Neural cell (in vitro differentiated cells): ENCODE measurements around the gene SECISBP2L. TPM values are rescaled to one million over a fixed set of nuclear protein-coding genes. Genes with fewer than 3 reads are reported as not detected.

Source experiments
- H2AFZ ChIP-seq: fragments of 200-600, 300-800 bp; sonication (generic), shearing (Covaris generic); 2 replicates; pipeline ENCODE4 v1.6.0; 2014; ENCODE audit warnings: low read depth, mild to moderate bottlenecking, antibody characterized with exemption, low read length, moderate library complexity
- H3F3A ChIP-seq: fragments of 200-600 bp; shearing (Covaris generic); 2 replicates; pipeline ENCODE4 v1.6.1; 2016; ENCODE audit warnings: mild to moderate bottlenecking, moderate library complexity, mixed read lengths, antibody characterized with exemption, low read length; ENCODE audit not compliant: insufficient read depth, poor library complexity, severe bottlenecking
- H3K27ac ChIP-seq: fragments of 200-600, 300-800 bp; sonication (generic), shearing (Covaris generic); 2 replicates; pipeline ENCODE4 v1.5.1; 2014; ENCODE audit warnings: mild to moderate bottlenecking, low read length, moderate library complexity
- H3K27me3 ChIP-seq: fragments of 300-800, 200-600 bp; sonication (generic), shearing (Covaris generic); 2 replicates; pipeline ENCODE4 v1.6.0; 2014; ENCODE audit warnings: mild to moderate bottlenecking, low read depth, low read length, moderate library complexity; ENCODE audit not compliant: insufficient read depth
- H3K36me3 ChIP-seq: fragments of 300-800, 200-600 bp; sonication (generic), shearing (Covaris generic); 2 replicates; pipeline ENCODE4 v1.5.1; 2014; ENCODE audit warnings: mild to moderate bottlenecking, antibody characterized with exemption, low read length, moderate library complexity; ENCODE audit not compliant: insufficient read depth
- H3K4me2 ChIP-seq: fragments of 300-800, 200-600 bp; sonication (generic), shearing (Covaris generic); 2 replicates; pipeline ENCODE4 v1.6.0; 2014; ENCODE audit warnings: mild to moderate bottlenecking, low read length
- H3K4me3 ChIP-seq: fragments of 300-800, 200-600 bp; sonication (generic), shearing (Covaris generic); 2 replicates; pipeline ENCODE4 v1.5.1; 2014; ENCODE audit warnings: mild to moderate bottlenecking, low read length, moderate library complexity
- H3K79me2 ChIP-seq: fragments of 200-600 bp; shearing (Covaris generic); replicated peaks from 2 replicates; pipeline ENCODE4 v1.6.0; 2014; ENCODE audit warnings: mild to moderate bottlenecking, low read length, moderate library complexity; ENCODE audit not compliant: insufficient read depth
- H3K9ac ChIP-seq: fragments of 300-800, 200-600 bp; sonication (generic), shearing (Covaris generic); 2 replicates; pipeline ENCODE4 v1.6.1; 2016; ENCODE audit warnings: mild to moderate bottlenecking, low read length, mixed read lengths
- H3K9me2 ChIP-seq: fragments of 200-600 bp; shearing (Covaris generic); 2 replicates; pipeline ENCODE4 v1.6.1; 2016; ENCODE audit warnings: mild to moderate bottlenecking, low read length, mixed read lengths; ENCODE audit not compliant: insufficient read depth
- H3K9me3 ChIP-seq: fragments of 200-600, 300-800 bp; sonication (generic), shearing (Covaris generic); 2 replicates; pipeline ENCODE4 v1.6.1; 2016; ENCODE audit warnings: mild to moderate bottlenecking, mixed run types, low read length, moderate library complexity, mixed read lengths
- H4K20me1 ChIP-seq: fragments of 200-600 bp; shearing (Covaris generic); 2 replicates; pipeline ENCODE4 v1.6.1; 2016; ENCODE audit warnings: mild to moderate bottlenecking, mixed run types; ENCODE audit not compliant: insufficient read depth
- EP300 ChIP-seq: fragments of 450-650 bp; conservative IDR thresholded peaks from 2 replicates; pipeline ENCODE4 v1.6.1; 2014; ENCODE audit warnings: antibody characterized with exemption, mild to moderate bottlenecking, moderate library complexity; ENCODE audit not compliant: poor library complexity, severe bottlenecking
- EZH2 ChIP-seq: fragments of 200-600, 300-800 bp; shearing (Covaris generic), sonication (generic); IDR thresholded peaks from 2 replicates; pipeline ENCODE4 v1.6.1; 2014; ENCODE audit warnings: antibody characterized with exemption, low read length, borderline replicate concordance, mild to moderate bottlenecking; ENCODE audit not compliant: insufficient read depth, poor library complexity, severe bottlenecking
- MXI1 ChIP-seq: fragments of 450-650 bp; conservative IDR thresholded peaks from 2 replicates; pipeline ENCODE4 v1.6.1; 2014; ENCODE audit warnings: antibody characterized with exemption, mild to moderate bottlenecking; ENCODE audit not compliant: poor library complexity, severe bottlenecking
- POLR2AphosphoS5 ChIP-seq: IDR thresholded peaks from 2 replicates; pipeline ENCODE4 v1.6.1; 2012
- RAD21 ChIP-seq: fragments of 450-650 bp; conservative IDR thresholded peaks from 2 replicates; pipeline ENCODE4 v1.6.1; 2014; ENCODE audit warnings: antibody characterized with exemption, mild to moderate bottlenecking, moderate library complexity
- REST ChIP-seq: IDR thresholded peaks from 2 replicates; pipeline ENCODE4 v1.6.1; 2012; ENCODE audit warnings: borderline replicate concordance
- SMC3 ChIP-seq: fragments of 450-650 bp; conservative IDR thresholded peaks from 2 replicates; pipeline ENCODE4 v1.6.1; 2014; ENCODE audit warnings: antibody characterized with exemption, mild to moderate bottlenecking, moderate library complexity; ENCODE audit not compliant: poor library complexity
- TAF1 ChIP-seq: IDR thresholded peaks from 2 replicates; pipeline ENCODE4 v1.6.1; 2012; ENCODE audit warnings: low read depth
- polyA plus RNA-seq: library from polyadenylated mRNA; depleted of rRNA; stranded (reverse); fragments of >200 nt; gene quantifications from 2 replicates; pipeline ENCODE4 v1.2.3, GENCODE V29; 2014
- TF ChIP-seq, protein P1 (sequence below): fragments of 450-650 bp; IDR thresholded peaks from 2 replicates; pipeline ENCODE4 v1.5.1; 2014; ENCODE audit warnings: antibody characterized with exemption, mild to moderate bottlenecking, moderate library complexity; ENCODE audit not compliant: poor library complexity, severe bottlenecking

Gene SECISBP2L
- polyA plus RNA-seq, 1 donor from 2014 or later: 45.9 TPM

GRCh38 chr15:48964898-48965297 lies 81.3 kb downstream of the SECISBP2L start:
- no peak overlapping the region for H2AFZ ChIP-seq
- H3K4me2 ChIP-seq: no peak overlapping the region
- H3K9me2 ChIP-seq: no peaks in the 10 kb centered on the region
- H3K27me3 ChIP-seq: peaks cover 15% of the 10 kb centered on the region
- H3F3A ChIP-seq: no peaks in the 10 kb centered on the region
- no peaks in the 10 kb centered on the region for H3K36me3 ChIP-seq
- no peaks in the 10 kb centered on the region for H3K79me2 ChIP-seq
- TF ChIP-seq POLR2AphosphoS5 (no peak), REST (no peak), MXI1 (no peak), EP300 (no peak), SMC3 (no peak), RAD21 (no peak), EZH2 (no peak), TAF1 (no peak)
- TF ChIP-seq, protein P1, sequence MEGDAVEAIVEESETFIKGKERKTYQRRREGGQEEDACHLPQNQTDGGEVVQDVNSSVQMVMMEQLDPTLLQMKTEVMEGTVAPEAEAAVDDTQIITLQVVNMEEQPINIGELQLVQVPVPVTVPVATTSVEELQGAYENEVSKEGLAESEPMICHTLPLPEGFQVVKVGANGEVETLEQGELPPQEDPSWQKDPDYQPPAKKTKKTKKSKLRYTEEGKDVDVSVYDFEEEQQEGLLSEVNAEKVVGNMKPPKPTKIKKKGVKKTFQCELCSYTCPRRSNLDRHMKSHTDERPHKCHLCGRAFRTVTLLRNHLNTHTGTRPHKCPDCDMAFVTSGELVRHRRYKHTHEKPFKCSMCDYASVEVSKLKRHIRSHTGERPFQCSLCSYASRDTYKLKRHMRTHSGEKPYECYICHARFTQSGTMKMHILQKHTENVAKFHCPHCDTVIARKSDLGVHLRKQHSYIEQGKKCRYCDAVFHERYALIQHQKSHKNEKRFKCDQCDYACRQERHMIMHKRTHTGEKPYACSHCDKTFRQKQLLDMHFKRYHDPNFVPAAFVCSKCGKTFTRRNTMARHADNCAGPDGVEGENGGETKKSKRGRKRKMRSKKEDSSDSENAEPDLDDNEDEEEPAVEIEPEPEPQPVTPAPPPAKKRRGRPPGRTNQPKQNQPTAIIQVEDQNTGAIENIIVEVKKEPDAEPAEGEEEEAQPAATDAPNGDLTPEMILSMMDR: no peak
- no peak overlapping the region for H3K9ac ChIP-seq
- H4K20me1 ChIP-seq: no peaks in the 10 kb centered on the region
- no peak overlapping the region for H3K4me3 ChIP-seq
- H3K9me3 ChIP-seq: no peaks in the 10 kb centered on the region
- peak overlapping the region; percentile 85 for H3K27ac ChIP-seq

GRCh38 chr15:48963524-48964113 lies 82.6 kb downstream of the SECISBP2L start, which contains the start of gene SHC4:
TSS of gene SHC4 (minus strand) at chr15:48963919. CDS start at chr15:48963015, 904 bp downstream.
- H3K27me3 ChIP-seq: peaks cover 15% of the 10 kb centered on the region
- peak; percentile 18 for TF ChIP-seq EP300
- TF ChIP-seq POLR2AphosphoS5: peak; percentile 82
- TF ChIP-seq REST: peak; percentile 92
- peak; percentile 48 for TF ChIP-seq MXI1
- peak; percentile 52 for TF ChIP-seq TAF1
- TF ChIP-seq EZH2: no peak
- peak; percentile 45 for TF ChIP-seq RAD21
- TF ChIP-seq SMC3: peak; percentile 63
- TF ChIP-seq, protein P1: peak; percentile 68
- H3K79me2 ChIP-seq: no peaks in the 10 kb centered on the region
- H3K27ac ChIP-seq: peak within 1 kb of the TSS; percentile 85
- H3K4me3 ChIP-seq: peak within 1 kb of the TSS; percentile 83
- no peaks in the 10 kb centered on the region for H3K9me3 ChIP-seq
- peak within 1 kb of the TSS; percentile 80 for H3K9ac ChIP-seq
- H3F3A ChIP-seq: no peaks in the 10 kb centered on the region
- H3K9me2 ChIP-seq: no peaks in the 10 kb centered on the region
- peak within 1 kb of the TSS; percentile 42 for H2AFZ ChIP-seq
- peak within 1 kb of the TSS; percentile 65 for H3K4me2 ChIP-seq
- H4K20me1 ChIP-seq: no peaks in the 10 kb centered on the region
- no peaks in the 10 kb centered on the region for H3K36me3 ChIP-seq
